Mammary epithelial cell (primary cell): ENCODE data around the gene RUFY4.

Experiments used
- CTCF ChIP-seq, 2 donors: IDR thresholded peaks in 1 of 2; conservative IDR thresholded peaks in 1 of 2; 2 replicates each; pipeline ENCODE4 v1.5.1; 2011 to 2012; ENCODE audit warnings: inconsistent platforms in 2 of 2, low read length in 2 of 2, mild to moderate bottlenecking in 2 of 2, control low read depth in 1 of 2, low read depth in 1 of 2; ENCODE audit not compliant: insufficient read depth in 1 of 2; ENCODE audit errors: extremely low read depth in 1 of 2
- EZH2 ChIP-seq: IDR thresholded peaks from 2 replicates; pipeline ENCODE4 v1.6.1; 2012; ENCODE audit warnings: low read length, inconsistent platforms, borderline replicate concordance

- TF ChIP-seq EZH2 = no peak
- no peak for TF ChIP-seq CTCF (conservative IDR thresholded peaks at IDR 0.05 in 1 of 2, IDR thresholded peaks at IDR 0.05 in 1 of 2; ENCODE audit: extremely low read depth in 1 of 2, insufficient read depth in 1 of 2, low read depth in 1 of 2, low read length in 2 of 2)
These were observed 5.2 kb upstream of the RUFY4 start for GRCh38 chr2:218063896-218064295.
